Activated gamma-delta T cell (primary cell): ENCODE measurements around the gene ORMDL3.

Source experiments
- DNase-seq: peaks from one replicate; lab custom pipeline; 2025; lab: John Stamatoyannopoulos, UW
- total RNA-seq, 2 donors: gene quantifications; one replicate each; lab custom pipeline; 2026; lab: John Stamatoyannopoulos, UW

Gene ORMDL3
- 140 to 141 reads per million in 2 donors for total RNA-seq

GRCh38 chr17:39927101-39927928, at the start of gene ORMDL3, which contains the start of gene LRRC3C:
Gene ORMDL3, minus strand, starts transcription at chr17:39927601. Its CDS starts 3,398 bp downstream, at chr17:39924203.
Gene LRRC3C, plus strand, starts transcription at chr17:39927732. Its CDS starts 13,792 bp downstream, at chr17:39941524.
- peak; percentile 83 for DNase-seq

- DNase-seq, result no peak
Measured at GRCh38 chr17:39975801-39976200, 48.4 kb upstream of the ORMDL3 start.

GRCh38 chr17:39974433-39974832, 47.0 kb upstream of the ORMDL3 start:
- DNase-seq, result no peak

DNA sequence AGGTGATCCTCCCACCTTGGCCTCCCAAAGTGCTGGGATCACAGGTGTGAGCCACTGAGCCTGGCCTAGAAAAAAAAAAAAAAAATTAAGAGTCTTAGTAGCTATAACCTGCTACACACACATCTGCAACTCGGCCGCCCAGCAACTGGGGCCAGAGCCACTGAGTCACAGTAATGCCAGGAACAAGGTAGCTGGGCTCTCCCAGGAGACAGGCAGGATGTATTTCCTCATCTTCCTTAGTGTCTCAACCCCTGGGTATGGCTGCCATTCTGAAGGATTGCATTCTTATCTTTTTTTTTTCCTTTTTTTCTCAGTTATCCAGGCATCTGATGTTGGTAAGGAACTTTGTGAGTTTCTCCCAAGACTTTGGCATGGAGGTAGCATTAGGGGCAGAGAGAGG, 46.1 kb upstream of the ORMDL3 start:
- no peak for DNase-seq

DNA sequence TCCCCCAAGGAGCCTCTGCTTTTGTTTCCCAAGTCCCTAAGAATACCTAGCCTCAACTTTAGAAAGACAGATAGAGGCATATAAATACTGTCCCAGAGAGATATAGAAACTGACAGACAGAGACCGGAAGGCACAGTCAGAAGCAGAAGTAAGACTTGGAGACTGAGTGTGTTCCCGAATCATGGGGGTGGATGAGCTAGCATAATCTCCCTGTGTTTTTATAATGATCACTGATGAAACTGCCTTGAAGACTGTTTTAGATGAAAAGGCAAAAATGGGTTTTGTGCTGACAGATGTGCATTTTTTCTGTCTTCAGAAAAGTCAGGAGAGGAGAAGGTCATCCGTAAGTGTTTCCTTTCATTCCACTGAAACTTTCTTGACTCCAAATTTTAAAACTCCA, 44.9 kb upstream of the ORMDL3 start:
- DNase-seq, result no peak

DNA sequence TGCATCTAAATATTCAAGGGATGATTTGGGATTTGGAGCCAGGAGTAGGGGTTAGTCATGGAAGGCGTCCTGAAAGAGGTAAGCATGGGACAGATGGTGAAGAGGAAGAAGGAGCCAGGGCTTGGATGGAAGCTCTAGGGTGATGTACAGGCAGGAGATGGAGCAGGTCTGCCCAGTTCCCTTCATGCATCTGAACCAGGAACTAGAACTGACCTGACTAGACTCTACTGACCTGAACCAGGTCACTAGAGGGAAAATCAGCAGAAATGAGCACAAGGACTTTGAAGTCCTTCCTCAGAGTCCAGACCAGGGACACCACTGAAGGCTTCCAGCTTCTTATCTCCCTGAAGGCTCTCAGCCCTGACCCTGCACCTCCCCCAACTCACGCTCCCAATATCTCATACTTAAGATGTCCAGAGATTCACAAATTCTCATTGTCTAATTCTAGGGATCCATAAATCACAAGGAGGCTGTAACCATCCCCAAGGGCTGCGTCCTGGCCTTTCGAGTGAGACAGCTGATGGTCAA, 43.7 kb upstream of the ORMDL3 start:
- no peak for DNase-seq

- DNase-seq, result no peak
Measured at GRCh38 chr17:39970157-39970692, 42.8 kb upstream of the ORMDL3 start.

DNA sequence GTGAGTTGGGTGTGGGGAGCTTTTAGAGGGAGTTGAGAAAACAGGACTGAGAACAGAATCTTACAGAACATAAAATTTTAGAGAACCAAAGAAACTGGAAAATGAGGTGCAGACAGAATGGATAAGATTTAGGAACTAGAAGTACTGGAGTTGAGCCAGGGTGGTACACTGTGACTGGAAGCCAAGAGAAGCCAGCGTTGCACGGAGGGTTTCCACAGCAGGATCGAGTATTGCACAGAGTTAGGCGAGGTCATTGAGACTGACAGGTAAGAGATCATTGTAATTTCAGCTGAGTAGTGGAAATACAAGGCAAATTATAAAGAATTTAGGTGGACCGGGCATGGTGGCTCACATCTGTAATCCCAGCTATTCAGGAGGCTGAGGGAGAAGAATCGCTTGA, 42.0 kb upstream of the ORMDL3 start:
- DNase-seq, result no peak

DNA sequence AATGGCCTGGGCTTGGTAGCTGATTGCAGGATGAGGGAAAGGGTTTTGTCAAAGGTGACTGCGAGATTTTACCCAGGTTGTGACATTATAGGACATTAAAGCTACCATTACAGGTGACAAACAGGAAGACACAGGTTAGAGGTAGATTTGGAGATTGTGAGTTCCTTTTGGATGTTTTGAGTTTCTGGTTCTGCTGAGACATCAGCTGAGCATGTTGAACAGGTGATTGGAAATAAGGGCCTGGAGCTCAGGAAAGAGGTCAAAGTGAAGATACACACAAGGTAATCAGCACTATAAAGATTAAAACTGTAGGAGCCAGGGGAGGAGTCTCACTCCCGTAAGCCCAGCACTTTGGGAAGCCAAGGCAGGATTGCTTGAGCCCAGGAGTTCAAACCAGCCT, 41.4 kb upstream of the ORMDL3 start:
- no peak for DNase-seq

DNA sequence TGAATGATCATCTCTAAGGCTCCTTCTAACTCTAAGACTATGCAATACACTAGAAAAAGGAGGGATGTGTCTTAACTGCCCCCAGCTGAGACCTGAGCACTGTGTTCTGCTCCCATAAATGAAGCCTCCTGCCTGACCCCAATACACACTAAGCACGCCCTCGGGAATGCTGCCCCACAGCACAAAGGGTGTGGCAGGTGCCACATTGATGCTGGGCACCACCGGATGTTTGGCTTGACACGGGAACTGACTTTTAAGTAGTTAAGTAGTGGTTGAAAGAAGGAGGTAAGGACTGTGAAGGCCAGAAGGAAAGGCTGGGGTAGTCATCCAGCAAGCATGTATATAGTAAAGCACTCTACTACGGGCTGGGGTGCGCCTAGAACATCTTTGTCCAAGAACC, 39.4 kb upstream of the ORMDL3 start:
- no peak for DNase-seq

GRCh38 chr17:39965017-39965699, 37.8 kb upstream of the ORMDL3 start:
- no peak for DNase-seq

- no peak for DNase-seq
Measured at GRCh38 chr17:39963829-39964228, 36.4 kb upstream of the ORMDL3 start.

DNA sequence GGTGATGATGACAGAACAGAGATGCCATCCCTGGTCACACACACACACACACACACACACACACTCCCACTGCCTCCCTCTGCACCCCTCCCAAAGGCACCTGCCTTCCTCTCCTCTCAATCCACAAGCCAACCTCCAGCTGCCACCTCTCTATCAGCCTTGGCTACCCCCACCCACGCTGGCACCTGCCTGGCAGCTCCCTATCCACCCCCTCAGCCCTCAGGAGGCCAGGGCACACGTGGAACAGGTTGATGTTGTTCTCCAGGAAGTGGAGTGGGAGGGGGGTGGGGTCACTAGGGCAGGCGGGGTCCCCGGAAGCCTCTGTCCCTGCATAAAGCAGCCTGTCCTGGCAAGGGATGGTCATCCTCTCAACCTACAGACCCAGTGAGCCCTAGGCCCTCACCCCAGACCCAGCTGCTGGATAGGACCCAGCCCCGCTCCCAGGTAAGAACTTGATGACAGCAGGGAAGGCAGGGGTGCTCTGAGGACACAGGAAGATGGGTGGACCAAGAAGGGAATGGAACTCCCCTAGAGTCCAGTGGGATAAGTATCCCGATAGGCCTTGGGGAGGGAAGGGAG, 35.3 kb upstream of the ORMDL3 start, which contains the start of gene GSDMA:
Gene GSDMA (plus strand): TSS at position 363 of the 579 bp plus-strand sequence. CDS start 2,684 bp downstream, outside the sequence.
- DNase-seq, result no peak

DNA sequence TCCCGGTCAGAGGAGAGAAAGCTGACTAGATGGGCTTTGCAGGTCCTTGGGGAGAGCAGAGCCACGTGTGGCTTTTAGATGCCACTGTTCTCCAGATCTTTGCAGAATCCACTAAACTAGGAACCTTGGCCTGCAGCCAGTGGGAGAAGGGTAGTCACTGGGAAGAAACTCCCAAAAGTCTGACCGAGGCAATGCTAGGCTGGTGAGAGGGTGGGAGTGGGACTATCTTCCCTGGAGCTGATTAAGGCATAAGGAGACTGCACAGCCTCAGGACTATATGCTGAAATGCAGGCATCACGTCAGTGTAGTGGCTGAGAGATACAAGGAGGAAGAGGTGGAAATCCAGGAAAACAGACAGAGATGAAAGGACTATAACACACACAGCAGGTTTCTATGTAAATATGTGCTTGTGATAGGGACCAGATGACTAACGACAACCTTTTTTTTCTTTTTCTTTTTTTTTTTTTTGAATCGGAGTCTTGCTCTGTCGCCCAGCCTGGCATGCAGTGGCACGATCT, 33.2 kb upstream of the ORMDL3 start:
- no peak for DNase-seq

DNA sequence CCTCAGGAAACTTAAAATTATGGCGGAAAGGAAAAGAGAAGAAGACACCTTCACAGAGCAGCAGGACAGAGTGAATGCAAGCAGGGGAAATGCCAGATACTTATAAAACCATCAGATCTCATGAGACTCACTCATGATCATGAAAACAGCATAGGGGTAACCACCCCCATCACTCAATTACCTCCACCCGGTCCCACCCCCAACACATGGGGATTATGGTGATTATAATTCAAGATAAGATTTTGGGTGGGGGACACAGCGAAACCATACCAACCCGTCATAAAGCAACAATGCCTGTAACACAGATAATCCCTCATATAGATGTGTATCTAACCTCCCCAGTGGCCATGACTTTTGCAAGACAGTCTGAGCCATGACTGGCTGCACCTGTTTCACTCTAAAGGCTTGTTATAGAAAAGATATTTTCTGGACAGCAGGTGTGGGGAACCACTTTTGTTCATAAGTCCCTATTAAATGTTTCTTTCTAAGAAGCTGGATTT, 28.4 kb upstream of the ORMDL3 start:
- DNase-seq, result no peak

- no peak for DNase-seq
Measured at GRCh38 chr17:39954876-39955275, 27.5 kb upstream of the ORMDL3 start.

- DNase-seq, result no peak
Measured at GRCh38 chr17:39953471-39953888, 26.1 kb upstream of the ORMDL3 start.

DNA sequence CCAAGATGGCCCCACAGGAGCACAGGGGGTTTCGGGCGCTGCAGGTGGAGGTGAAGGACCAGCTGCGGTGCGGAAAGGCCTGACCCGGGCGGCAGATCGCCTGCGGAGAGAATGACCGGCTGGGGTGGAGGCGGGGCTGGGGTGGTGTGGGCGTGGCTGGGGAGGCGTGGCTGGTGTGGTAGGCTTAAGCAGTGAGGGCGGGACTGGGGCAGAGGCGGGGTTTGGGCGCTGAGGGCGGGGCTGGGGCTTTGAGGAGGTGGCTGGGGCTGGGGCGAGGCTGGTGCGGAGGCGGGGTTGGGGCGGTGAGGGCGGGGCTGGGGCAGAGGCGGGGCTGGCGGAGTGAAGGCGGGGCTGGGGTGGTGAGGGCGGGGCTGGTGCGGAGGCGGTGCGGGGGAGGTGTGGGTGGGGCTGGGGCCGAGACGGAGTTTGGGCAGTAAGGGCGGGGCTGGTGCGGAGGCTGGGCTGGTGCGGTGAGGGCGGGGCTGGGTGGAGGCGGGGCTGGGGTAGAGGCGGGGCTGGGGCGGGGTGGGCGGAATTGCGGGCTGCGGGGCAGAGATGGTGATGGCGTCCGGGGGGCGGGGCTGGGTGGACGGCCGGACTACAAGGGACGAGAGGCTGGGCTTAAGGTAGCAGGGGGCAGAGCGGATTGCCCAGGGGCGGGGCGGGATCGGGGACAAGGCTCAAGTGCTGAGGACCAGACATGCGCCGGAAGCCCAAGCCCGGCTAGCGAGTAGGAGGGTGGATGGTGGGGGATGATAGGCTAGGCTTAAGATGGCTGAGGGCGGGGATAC, 25.5 kb upstream of the ORMDL3 start:
- peak; percentile 96 for DNase-seq

GRCh38 chr17:39951924-39952679, 24.7 kb upstream of the ORMDL3 start:
- no peak for DNase-seq

GRCh38 chr17:39950871-39951348, 23.5 kb upstream of the ORMDL3 start:
- no peak for DNase-seq
